Gastrocnemius medialis (tissue), 4 donors: ENCODE results near the gene MKI67.

ENCODE experiments used
- CTCF ChIP-seq, 5 experiments: fragments of 450-650 bp in 3 of 5; fragments of 200-600 bp in 2 of 5; sonication (generic) in 2 of 5; IDR thresholded peaks in 4 of 5; conservative IDR thresholded peaks in 1 of 5; 1 replicate in 4 of 5; 2 replicates in 1 of 5; pipeline ENCODE4 v1.5.1; 2016 to 2019; ENCODE audit warnings: antibody characterized with exemption in 5 of 5, mild to moderate bottlenecking in 3 of 5, moderate library complexity in 3 of 5
- POLR2A ChIP-seq, 2 donors: fragments of 450-650 bp; IDR thresholded peaks; one replicate each; pipeline ENCODE4 v1.6.1; 2017; ENCODE audit warnings: antibody characterized with exemption in 2 of 2, mild to moderate bottlenecking in 2 of 2, moderate library complexity in 2 of 2

DNA sequence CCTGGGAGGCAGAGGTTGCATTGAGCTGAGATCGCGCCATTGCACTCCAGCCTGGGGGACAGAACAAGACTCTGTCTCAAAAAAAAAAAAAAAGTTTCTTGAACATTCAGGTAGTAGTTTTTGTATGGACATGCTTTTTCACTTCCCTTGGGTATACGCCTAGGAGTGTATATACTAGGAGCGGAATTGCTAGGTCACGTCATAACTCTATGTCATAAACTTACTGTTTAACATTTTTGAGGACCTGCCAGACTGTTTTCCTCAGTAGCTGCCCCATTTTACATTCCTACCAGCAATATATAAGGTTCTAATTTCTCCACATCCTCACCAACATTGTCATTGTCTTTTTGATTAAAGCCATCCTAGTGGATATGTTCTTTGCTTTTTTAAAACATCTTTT lies 51.6 kb downstream of the MKI67 start:
- TF ChIP-seq CTCF (IDR thresholded peaks at IDR 0.05 in 4 of 5, conservative IDR thresholded peaks at IDR 0.05 in 1 of 5) (no peak), POLR2A (IDR thresholded peaks at IDR 0.05) (no peak)
